Left colon (tissue), 2 donors: ENCODE results near the gene SLC25A52. TPM values are rescaled to one million over a fixed set of nuclear protein-coding genes. Genes with fewer than 3 reads are reported as not detected.
A peak's percentile ranks its signal among the peaks of the same experiment; 100 is the strongest.
"Not testable (repeated sequence)": the region's sequence is repeated elsewhere in the genome, so short reads cannot be mapped to it uniquely, and the experiment has no call there.

Experiments used
- ATAC-seq: fragments of 200-7000 bp; cut with Tn5 transposase; one replicate; pipeline ENCODE4 v1.9.1; 2020; ENCODE audit warnings: mild to moderate bottlenecking, moderate library complexity
- DNase-seq, 2 donors: peaks; one replicate each; pipeline ENCODE4 v3.0.0-alpha.2; 2020
- intact Hi-C, 2 donors: fragments of 100-400 bp; cut with DNase I in 1 of 2; cut with micrococcal nuclease in 1 of 2; formaldehyde crosslinking; loops; one replicate each; pipeline versions ENCODE4 v1.11.2 to v1.14.0; 2022; cut with DNase I, micrococcal nuclease
- total RNA-seq, 2 donors: library from RNA; stranded (reverse); fragmentation: NEBNext Ultra II Directional; extraction: Animal tissue kit (Norgen Biotek cat#: 25700); gene quantifications; one replicate each; pipeline ENCODE4 v1.2.1, GENCODE V29; 2021
- donor health status: DM: no; HTN: no; CAD: no.
- donor health status: DM: yes; HTN: yes; CAD: no.

SLC25A52 gene
- total RNA-seq, 2 donors from 2014 or later, result not detected

GRCh38 chr18:31744321-31745067 lies 16.2 kb downstream of the SLC25A52 start:
- DNase-seq (no peak), ATAC-seq (no peak)
- intact Hi-C loops, result loop anchor here in 1 of 2 donors (10.0 kb wide), 1 partner anchor 230 kb away; no protein-coding TSS in a partner anchor

- ATAC-seq, DNase-seq: not testable (repeated sequence)
- intact Hi-C loops, result loop anchor here in 1 of 2 donors (10.0 kb wide), 1 partner anchor 231 kb away; no protein-coding TSS in a partner anchor
Observed at GRCh38 chr18:31743600-31743999, 17.1 kb downstream of the SLC25A52 start.

GRCh38 chr18:31741097-31741735 lies 19.5 kb downstream of the SLC25A52 start:
- peak in 1 of 2 donors; percentile 55 for DNase-seq
- ATAC-seq, result no peak
- intact Hi-C loops, result loop anchor here in 1 of 2 donors (10.0 kb wide), 1 partner anchor 234 kb away; no protein-coding TSS in a partner anchor

- intact Hi-C loops, result loop anchor here in 1 of 2 donors (10.0 kb wide), 1 partner anchor 235 kb away; no protein-coding TSS in a partner anchor
- no peak for ATAC-seq
- DNase-seq, result no peak
Observed at GRCh38 chr18:31740180-31740579, 20.5 kb downstream of the SLC25A52 start.

GRCh38 chr18:31739651-31740050 lies 21.0 kb downstream of the SLC25A52 start:
- ATAC-seq (no peak), DNase-seq (no peak)
- intact Hi-C loops, result loop anchor here in 1 of 2 donors (10.0 kb wide), 1 partner anchor 235 kb away; no protein-coding TSS in a partner anchor

- DNase-seq (no peak), ATAC-seq (no peak)
- intact Hi-C loops, result no loop called here
Observed at GRCh38 chr18:31738460-31739407, 21.9 kb downstream of the SLC25A52 start.

GRCh38 chr18:31736630-31737029 lies 24.1 kb downstream of the SLC25A52 start:
- DNase-seq (no peak), ATAC-seq (no peak)
- intact Hi-C loops, result no loop called here

- ATAC-seq, result no peak
- DNase-seq, result no peak
- intact Hi-C loops, result no loop called here
Observed at GRCh38 chr18:31731628-31732027, 29.1 kb downstream of the SLC25A52 start.

- not testable (repeated sequence) for DNase-seq, ATAC-seq
- intact Hi-C loops, result loop anchor here in 1 of 2 donors (5.0 kb wide), 1 partner anchor 93 kb away; no protein-coding TSS in a partner anchor
Observed at GRCh38 chr18:31729196-31729595, 31.5 kb downstream of the SLC25A52 start.

- ATAC-seq (peak; percentile 45), DNase-seq (peak in 1 of 2 donors; percentile 20)
- intact Hi-C loops, result loop anchor here in 1 of 2 donors (5.0 kb wide), 1 partner anchor 167 kb away; no protein-coding TSS in a partner anchor
Observed at GRCh38 chr18:31723990-31724711, 36.5 kb downstream of the SLC25A52 start.

- ATAC-seq, result peak; percentile 8
- no peak for DNase-seq
- intact Hi-C loops, result loop anchor here in 1 of 2 donors (5.0 kb wide), 1 partner anchor 166 kb away; no protein-coding TSS in a partner anchor
Observed at GRCh38 chr18:31723639-31723989, 37.1 kb downstream of the SLC25A52 start.

GRCh38 chr18:31722369-31722957 lies 38.2 kb downstream of the SLC25A52 start:
- intact Hi-C loops, result loop anchor here in 1 of 2 donors (5.0 kb wide), 1 partner anchor 165 kb away; no protein-coding TSS in a partner anchor
- peak; percentile 60 to 80 for DNase-seq
- ATAC-seq, result peak; percentile 99

GRCh38 chr18:31721601-31722000 lies 39.1 kb downstream of the SLC25A52 start:
- intact Hi-C loops, result loop anchor here in 1 of 2 donors (5.0 kb wide), 1 partner anchor 164 kb away; no protein-coding TSS in a partner anchor
- ATAC-seq (no peak), DNase-seq (no peak)

GRCh38 chr18:31720867-31721266 lies 39.8 kb downstream of the SLC25A52 start:
- DNase-seq (no peak), ATAC-seq (no peak)
- intact Hi-C loops, result loop anchor here in 1 of 2 donors (5.0 kb wide), 1 partner anchor 164 kb away; no protein-coding TSS in a partner anchor

GRCh38 chr18:31719363-31720006 lies 41.2 kb downstream of the SLC25A52 start:
- DNase-seq (no peak), ATAC-seq (no peak)
- intact Hi-C loops, result loop anchor here in 1 of 2 donors (5.0 kb wide), 1 partner anchor 162 kb away; no protein-coding TSS in a partner anchor

- ATAC-seq, result no peak
- DNase-seq, result no peak
- intact Hi-C loops, result no loop called here
Observed at GRCh38 chr18:31718386-31718785, 42.3 kb downstream of the SLC25A52 start.

- no peak for ATAC-seq
- intact Hi-C loops, result no loop called here
- DNase-seq, result no peak
Observed at GRCh38 chr18:31716362-31716761, 44.3 kb downstream of the SLC25A52 start.
